GM21717 (cell line): ENCODE measurements around the gene GPM6B.
A peak's percentile ranks its signal among the peaks of the same experiment; 100 is the strongest.

Experiments used
- ATAC-seq: cut with Tn5 transposase; IDR thresholded peaks from one replicate; pipeline ENCODE4 v1.9.1; 2021; ENCODE audit warnings: mild to moderate bottlenecking, moderate library complexity; ENCODE audit not compliant: unreplicated experiment

The GPM6B gene, protein sequence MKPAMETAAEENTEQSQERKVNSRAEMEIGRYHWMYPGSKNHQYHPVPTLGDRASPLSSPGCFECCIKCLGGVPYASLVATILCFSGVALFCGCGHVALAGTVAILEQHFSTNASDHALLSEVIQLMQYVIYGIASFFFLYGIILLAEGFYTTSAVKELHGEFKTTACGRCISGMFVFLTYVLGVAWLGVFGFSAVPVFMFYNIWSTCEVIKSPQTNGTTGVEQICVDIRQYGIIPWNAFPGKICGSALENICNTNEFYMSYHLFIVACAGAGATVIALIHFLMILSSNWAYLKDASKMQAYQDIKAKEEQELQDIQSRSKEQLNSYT

DNA sequence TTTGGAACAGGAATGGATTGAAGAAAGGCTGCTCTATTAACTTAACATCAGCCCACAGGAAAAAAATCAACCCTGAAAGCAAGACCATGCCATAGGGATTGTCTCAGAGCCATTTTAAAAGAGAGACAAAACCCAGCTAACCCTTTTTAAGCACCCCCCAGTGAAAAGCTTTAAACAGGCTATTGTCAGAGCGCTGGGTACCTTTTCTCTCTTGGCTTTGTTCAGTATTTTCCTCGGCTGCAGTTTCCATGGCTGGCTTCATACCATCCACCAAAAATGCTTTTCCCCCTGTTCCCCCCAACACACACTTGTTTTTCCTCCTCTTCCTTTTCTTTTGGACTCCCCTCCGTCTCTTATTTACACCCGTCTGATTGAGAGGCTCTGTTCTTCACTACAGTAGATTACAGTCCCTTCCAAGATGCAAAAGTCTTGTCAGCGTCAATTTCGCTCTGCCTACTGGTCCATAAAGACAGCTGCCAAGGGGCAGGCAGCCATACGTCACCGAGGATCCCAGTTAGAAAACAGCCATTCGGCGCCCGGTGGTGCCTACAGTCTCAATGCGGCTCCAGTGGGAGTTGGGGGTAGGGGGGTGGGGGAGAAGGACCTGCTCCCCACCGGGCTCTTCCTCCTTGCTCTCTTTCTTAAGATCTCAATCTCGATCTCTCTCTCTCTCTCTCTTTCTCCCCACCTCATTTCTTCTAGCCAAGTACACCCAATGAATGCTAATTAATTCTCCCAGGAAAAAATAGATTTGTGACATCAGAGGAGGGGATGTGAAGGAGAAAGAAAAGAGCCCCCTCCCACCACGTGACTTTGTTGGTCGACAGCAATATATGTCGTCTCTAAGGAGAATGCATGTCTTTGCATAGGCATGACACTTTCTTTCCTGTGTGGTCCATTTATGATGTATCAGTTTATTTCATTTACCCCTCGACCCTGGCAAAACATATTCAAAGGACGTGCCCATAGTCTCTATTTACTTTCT, at the start of gene GPM6B:
Gene GPM6B, minus strand, starts transcription at position 451 of the 985 bp plus-strand sequence. Its CDS starts 189 bp downstream, at position 262.
- no peak for ATAC-seq

DNA sequence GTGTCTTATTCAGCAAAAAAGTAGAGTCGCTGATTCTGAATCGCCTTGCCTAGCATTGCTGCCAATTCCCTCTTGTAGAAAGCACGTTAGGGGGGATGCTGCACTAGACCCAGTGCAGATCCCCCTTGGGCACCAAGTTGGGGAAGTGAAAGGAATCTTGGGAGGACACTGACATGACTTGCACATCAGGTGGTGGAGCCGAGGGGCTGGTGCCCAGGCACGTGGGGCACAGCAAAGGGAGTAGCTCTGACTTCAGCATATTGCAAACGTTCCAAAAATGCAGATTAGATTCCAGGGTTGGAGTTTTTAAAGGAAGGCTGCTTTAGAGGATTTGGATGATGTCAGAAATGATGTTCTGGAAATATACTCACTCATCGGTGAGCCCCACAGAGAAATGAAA, 47.4 kb upstream of the GPM6B start:
- ATAC-seq, result no peak

DNA sequence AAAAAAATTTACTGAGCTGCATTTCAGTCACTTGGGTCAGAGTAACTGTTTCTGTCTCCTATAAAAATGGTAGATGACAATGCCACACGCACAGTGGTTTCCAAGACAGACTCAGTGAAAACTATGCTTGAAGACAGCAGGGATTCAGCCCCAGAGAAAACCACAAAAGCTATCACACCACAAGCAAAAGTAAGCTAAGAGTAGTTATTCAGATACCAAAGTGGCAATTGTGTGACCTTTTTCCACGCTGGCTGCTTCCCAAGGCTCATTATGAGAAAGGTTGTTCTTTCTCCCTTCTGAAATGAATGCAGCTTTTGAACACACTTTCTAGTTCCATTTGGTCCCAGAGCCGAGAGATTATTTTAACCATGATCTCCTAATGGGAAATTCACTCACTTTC, 46.4 kb upstream of the GPM6B start:
- no peak for ATAC-seq

DNA sequence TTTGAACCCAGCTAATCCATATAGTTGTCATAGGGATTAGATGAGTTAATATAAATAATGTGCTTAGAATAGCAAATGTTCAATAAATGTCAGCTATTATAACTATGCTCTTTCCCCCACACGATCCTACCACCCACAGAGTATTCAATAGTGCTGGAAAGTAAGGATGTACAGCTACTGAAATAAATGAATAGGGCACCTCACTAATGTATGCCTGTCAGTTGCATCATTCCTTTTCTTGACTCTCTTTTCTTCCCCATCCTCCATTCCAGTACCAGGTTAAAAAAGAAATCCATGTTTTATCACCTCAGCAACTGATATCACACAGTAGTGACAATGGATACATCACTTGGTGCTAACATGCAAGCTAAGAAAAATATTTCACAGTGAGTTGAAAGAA, 42.8 kb upstream of the GPM6B start:
- ATAC-seq, result no peak

DNA sequence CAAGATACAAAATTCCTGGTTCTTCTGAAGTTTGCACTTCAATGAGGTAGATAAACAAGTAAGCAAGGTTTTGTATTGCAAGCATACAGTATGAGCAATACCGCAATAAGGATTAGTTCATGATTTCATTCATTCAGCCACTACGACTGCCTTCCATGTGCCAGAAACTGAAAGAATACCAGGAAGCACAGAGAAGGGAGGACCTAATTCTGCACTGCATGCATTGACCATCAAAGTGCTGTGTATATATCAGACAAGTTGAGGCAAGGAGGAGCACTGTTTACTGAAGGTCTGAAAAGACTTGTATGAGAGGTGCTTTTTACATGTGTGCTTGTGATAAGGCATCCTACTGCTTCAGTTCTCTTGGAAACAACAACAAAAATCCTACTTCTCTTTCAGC, 40.9 kb upstream of the GPM6B start:
- no peak for ATAC-seq

DNA sequence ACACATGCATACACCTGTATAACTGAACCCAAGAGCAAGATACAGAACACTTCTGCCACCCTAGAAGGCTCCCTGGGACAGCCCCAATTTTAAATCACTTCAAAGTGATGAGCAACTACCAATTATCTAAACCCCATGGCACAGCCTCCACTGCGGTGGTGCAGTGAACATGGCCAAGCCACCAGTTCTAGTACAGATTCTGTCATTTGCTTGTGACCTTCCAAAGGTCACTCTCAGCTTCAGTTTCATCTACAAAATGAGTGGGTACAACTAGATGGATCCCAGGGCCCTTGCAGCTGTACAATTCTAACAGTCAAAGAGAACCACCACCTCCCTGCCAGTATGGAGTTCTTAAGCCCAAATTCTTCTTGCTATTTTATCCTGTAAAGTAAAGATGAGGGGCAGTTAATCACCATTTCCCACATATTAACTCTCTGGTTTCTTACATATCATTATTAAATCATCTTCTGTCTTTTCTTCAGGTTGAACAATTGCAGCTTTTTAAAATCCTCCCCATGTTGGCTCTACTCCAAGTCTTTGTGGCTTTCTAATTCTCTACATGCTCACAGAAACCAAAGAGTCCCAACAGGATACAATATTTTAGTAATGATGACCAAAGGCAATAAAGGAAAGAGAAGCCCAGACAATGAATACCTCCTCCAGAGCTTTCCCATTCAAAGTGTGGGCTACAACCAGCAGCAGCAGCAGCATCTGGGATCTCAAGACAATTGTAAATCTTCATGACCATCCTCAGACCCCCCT, 39.0 kb upstream of the GPM6B start:
- no peak for ATAC-seq

DNA sequence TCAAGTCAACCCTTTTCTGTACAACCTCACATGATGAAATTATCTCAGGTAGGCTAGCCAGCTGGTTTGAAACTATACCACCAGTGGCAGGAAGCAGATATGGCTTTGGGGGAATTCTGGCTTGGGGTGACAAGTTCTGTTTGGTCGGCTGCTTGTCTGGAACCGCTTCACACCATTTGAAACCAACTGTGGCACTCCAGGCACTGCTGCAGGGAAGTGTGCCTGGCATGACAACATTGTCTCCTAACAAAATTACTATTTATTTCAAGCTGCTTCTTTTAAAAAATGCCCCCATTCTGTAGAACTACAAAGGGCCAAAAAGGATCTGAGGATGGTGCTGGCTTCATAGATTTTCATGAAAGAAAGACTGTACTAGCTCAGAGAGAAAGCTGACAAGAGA, 37.1 kb upstream of the GPM6B start:
- ATAC-seq, result no peak

DNA sequence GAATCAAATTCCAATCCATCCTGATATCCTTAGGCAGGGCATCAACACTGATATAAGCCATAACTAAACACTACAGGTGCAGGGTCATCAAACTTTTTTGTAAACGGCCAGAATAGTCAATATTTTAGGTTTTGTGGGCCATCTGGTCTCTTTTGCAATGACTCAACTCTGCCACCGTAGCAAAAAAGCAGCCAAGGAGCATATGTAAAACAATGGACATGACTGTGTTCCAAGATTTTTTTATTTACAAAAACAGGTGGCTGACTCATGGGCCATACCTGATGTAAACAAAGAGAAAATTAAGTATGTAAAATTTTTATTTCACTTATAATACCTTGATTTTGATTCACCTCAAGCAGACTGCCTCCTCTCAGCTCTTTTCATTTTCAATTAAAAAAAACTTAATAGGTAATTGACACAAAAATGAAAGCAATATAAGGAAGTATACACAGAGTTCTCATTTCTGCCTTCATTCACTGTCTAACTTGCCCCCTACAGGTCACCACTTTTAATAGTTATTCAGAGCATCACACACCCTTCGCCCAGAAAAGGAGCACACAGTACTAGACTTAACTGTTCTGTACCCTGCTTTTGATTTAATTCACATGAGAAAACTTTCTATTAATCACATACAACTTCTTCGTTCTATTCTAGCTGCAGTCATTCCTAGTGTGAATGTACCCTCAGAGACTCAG, 35.3 kb upstream of the GPM6B start:
- ATAC-seq, result peak; percentile 78

DNA sequence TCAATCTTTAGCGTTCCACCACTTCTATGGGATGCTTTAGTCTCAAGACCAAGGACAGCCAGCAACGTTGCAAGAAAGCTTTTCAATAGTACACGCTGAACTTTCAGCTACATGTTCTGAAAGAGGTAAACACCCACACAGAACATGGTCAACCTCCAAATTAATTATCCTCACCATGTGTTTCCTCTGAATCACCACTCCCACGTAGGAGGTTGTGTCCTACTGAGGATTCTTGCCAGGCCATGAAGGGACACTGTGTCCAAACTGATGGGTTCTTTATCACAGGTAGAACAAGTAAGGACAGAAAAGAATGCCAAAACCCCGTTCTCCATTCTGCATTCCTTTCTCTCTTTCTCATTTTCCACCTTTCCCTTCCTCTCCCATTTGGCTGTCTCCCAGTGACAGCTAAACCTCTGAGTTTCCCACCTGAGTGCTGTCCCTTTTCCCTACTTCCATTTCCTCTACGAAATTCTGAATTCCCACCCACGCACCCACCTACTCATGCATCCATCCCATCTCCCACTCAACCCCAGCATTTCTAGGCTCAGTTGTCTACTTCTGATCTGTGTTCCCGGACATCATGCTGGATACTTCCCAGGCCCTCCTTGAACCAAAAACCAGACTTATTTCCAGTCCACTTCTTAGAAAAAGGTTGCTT, 29.0 kb upstream of the GPM6B start:
- ATAC-seq, result no peak

DNA sequence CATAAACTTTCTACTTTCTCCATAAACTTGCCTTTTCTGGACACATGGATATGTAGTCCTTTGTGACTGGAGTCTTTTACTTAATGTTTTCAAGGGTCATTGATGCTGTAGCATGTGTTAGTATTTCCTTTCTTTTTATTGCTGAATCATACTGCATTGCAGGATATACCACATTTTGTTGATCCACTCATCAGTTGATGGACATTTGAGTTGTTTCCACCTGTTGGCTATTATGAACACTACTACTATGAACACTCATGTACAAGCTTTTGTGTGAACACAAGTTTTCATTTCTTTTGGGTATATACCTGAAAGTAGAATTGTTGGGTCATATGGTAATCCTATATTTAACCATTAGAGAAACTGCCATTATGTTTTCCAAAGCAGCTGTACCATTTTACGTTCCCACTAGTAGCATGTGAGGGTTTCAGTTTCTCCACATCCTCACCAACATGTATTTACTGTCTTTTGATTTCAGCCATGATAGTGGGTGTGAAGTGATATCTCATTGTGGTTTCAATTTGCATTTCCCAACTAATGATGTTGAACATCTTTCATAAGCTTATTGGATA, 26.3 kb upstream of the GPM6B start:
- ATAC-seq, result no peak

DNA sequence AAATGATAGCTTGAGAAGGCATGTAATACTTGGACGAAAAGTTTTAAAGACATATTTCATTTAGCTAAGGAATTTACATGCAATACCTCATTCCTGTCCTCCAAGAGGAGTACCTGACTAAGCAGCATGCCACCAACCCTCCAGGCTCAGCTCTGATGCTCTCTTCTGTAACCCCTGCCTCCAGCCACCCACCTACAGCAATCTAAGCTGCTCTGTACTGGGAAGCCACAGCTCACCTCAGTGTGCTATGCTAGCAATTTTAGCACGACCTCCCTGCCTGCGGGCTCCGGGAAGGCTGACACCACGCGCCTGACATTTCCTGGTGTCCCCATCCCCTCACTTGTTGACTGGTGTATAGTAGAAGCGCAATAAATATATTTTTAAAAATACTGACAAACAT, 23.2 kb upstream of the GPM6B start:
- ATAC-seq, result no peak

DNA sequence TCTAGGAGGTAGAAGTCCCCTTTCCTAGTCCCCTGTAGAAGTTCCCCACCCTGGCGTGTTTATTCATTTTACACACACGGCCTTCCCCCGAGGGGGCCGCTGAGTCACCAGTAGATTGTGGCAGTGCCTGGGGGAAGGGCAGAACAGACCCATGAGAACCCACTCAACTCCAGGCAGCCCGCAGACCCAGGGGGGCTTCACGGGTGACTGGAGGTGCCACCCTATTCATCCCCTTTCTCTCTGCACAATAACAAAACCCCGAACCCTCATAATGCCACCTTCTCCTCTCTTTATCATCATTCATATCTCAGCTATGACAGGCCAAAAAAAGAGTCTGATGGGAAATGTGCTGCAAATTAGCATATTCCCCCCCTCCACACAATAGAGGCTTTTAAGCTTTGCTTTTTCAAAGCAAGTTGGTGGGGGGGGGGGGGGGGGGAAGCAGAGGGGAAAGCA, 20.4 kb upstream of the GPM6B start:
- ATAC-seq, result no peak

DNA sequence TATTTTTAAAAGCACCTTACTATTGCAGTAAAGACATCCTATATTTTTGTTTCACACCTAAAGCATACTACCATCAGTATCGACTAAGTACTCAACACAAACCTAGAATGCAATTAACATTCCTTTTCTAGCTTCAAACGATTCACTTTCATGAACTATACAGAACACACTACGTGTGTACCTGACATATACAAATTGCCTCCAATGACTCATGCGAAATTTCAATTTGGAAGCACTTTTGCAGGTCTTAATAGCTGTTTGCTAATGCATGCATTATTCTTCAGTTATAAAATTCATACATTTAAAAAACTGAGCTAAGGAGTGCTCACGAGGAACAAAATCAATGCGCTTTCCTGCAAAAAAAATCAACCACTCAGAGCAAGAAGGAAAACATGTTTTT, 19.7 kb upstream of the GPM6B start:
- ATAC-seq, result no peak

DNA sequence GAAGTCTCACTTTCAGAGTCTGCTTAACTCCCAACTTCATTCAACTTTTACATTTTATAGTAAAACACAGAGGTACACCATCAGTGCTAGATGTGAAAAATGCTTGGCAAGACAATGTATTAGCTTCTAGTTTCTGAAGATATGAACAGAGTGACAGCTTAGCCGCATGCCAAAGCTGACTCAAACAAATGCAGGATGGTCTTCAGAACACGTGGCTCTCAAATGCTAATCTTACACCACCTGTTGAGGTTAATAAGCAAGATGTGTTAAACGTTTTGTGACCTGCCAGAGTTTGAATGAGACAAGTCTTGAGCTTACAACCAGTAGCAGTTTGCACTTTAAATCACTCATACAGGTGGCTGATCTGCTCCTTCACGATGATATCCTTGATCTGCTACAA, 18.9 kb upstream of the GPM6B start:
- no peak for ATAC-seq

DNA sequence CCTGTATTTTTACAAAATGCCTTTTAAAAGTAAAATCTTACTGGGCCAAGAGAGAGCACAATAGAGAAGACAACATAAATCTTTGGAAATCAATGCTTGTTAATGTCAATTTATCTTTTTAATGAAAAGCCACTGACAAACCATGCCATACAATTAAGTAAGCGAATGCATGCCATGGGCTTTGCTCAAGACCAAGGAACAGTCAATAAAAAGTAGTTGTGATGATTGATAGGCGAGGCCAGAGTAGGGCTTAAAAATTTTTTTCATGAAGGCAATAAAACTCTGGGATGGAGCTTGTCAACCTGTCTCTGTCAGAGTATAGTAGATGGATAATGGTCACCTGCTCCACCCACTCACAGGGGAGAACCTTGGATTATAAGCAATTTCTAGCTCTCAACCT, 17.5 kb upstream of the GPM6B start:
- ATAC-seq, result no peak

DNA sequence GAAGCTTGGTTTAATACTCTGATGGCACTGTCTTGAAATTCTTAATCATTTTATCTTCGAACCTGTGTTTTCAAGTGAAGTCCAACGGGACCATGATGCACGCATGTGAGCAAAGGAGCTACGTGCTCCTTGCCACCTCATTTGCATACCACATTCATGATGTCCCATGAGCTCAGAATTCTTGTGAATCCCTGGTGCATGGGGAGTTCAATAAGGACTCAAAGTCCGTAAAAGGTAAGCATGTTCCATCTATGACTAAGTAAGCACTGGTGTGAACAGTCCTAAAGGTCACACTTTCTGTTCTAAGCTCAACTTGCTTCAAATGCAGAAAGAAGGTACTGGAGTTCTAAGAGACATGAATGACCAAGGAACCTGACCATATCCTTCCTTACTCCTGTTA, 13.1 kb upstream of the GPM6B start:
- no peak for ATAC-seq

DNA sequence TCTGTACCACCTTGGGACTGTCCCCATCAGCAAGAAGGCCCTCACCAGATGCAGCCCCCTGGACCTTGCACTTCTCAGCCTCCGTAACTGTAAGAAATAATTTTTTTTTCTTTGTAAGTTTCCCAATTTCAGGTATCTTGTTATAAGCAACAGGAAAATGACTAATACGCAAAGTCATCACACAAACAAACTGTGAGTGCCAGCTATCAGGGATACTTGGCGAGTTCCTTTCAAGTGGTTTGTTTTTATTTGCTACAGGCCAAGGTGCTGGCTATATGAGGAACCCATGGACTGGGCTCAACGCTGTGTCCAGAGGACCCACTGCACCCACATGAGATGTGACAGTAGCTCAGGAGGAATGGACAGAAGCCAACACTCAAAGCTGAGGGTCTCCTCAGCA, 11.5 kb upstream of the GPM6B start:
- no peak for ATAC-seq

DNA sequence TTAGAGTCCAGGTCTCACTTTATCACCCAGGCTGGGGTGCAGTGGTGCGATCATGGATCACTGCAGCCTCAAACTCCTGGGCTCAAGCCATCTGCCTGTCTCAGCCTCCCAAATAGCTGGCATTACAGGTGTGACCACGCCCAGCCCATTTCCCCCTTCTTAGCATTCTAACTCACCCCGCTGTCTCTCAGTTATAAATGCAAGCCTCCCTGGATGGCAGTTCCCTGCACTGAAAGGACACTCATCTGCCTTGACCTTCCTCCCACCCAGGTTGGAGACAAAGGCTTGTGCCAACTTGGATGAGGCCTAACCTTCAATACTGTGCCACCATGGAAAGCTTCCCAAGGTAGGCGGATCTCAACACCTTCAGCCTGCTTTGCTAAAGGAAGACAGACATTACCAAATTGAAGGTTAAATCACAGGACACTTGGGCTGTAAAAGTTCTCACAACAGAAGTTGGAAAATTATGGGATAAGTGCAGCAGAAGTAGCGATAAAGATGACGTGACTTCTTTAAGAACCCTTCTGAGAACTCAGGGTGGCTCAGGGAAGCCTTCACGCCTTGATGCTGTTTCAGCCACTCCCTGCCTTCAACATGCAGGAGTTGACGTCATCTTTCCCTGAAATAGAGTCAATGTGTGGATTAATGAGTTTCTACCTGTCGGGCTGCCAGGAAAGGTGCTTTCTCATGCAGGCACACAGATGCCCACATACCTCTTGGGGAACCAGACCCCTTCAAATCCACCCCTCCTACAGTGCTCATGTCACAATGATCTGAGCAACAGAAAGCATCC, 10.6 kb upstream of the GPM6B start:
- no peak for ATAC-seq

DNA sequence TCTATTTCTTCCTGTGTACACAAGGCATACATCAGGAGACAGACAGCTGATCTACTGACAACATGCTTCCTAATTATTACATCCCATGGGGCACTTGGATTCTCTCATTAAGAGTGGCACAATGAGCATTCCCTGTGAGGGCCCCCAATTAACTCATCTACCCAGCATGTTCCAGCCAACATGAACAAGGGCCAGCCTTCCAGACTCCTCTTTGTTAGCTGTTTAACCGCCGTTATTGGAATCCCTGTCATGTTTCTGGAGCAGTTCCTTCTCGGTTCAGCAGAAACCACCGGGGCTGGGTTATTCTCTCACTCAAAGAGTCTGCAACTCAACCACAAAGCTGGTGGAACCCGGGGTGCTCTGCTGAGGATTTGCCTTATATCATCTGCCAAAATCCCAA, 9.9 kb upstream of the GPM6B start:
- no peak for ATAC-seq
